GM19438 (cell line): ENCODE data around the gene ZBTB40.

Source experiments
- ATAC-seq: cut with Tn5 transposase; IDR thresholded peaks from one replicate; pipeline ENCODE4 v1.9.1; 2021; ENCODE audit warnings: low read depth; ENCODE audit not compliant: unreplicated experiment

Gene ZBTB40

GRCh38 chr1:22526098-22526497, 74.4 kb downstream of the ZBTB40 start:
- ATAC-seq: no peak

DNA sequence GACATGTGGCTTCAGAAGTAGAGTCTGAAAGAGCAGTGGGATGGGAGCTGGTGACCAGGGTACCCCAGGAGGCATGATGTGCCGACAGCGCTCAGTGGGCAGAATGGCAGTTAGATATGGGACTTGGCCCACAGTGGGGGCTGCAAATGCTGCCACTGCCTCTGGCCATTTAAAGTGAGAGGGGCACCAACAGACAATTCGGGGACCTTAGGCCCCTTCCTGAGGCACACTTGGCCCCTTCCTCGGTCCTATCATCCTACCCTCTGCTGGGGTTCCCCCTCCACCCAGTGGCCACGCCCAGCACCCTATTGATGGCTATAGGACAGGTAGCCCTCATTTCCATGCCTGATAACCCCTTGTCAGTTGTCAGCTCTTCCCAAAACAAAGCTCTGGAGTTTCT, 75.0 kb downstream of the ZBTB40 start:
- no peak for ATAC-seq

DNA sequence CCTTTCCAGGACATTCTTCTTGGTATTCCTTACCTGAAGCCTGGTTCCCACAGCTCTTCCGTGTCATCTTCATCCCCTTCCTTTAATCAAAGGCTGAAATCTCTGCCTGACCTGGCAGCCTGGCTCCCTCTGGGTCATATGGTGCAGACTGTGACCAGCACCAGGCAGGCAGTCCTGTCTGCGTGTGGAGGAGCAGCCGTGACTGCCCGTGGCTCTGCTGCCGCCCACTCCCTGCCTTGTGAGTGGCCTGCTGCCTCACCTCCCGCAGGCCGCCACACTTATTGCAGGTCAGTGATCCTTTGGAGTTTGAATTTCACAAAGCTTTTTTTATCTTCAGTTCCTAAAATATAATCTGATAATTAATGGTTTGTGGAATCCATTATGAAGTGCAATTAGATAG, 75.5 kb downstream of the ZBTB40 start:
- ATAC-seq: no peak

- ATAC-seq: no peak
These were observed 76.1 kb downstream of the ZBTB40 start for GRCh38 chr1:22527555-22528296.

DNA sequence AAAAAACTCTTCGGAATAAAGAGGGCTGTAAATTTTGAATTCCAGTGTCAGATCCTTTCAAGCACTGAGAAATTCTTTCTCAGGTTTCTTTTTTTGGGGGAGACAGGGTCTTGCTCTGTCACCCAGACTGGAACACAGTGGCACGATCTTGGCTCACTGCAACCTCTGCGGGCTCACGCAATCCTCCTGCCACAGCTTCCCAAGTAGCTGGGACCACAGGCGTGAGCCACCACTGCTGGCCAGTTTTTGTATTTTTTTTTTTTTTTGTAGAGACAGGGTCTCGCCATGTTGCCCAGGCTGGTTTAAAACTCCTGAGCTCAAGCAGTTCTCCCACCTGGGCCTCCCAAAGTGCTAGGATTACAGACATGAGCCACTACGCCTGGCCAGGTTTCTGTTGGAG, 76.8 kb downstream of the ZBTB40 start:
- ATAC-seq: no peak

- no peak for ATAC-seq
These were observed 78.4 kb downstream of the ZBTB40 start for GRCh38 chr1:22529901-22530621.

DNA sequence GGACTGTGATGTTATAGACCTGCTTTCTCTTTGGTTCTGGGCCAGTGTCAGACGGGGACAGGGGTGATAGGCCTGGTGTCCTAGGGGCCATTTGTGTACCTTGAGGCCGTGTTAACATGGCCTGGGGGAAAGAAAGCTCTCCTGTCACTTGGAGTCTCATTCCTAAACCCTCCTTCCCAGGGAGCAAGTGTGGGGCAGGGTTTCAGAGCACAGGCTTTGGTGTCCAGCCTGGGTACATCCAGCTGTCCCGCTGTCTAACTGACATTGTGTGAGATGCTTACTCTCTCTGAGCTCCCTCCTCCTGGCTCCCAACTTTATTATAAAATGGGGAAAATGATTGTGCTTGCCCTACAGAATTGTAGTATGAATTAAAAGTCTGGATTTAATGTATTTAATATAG, 79.1 kb downstream of the ZBTB40 start:
- ATAC-seq: no peak

- no peak for ATAC-seq
These were observed 79.6 kb downstream of the ZBTB40 start for GRCh38 chr1:22531251-22531650.

GRCh38 chr1:22533244-22533895, 81.7 kb downstream of the ZBTB40 start:
- no peak for ATAC-seq

DNA sequence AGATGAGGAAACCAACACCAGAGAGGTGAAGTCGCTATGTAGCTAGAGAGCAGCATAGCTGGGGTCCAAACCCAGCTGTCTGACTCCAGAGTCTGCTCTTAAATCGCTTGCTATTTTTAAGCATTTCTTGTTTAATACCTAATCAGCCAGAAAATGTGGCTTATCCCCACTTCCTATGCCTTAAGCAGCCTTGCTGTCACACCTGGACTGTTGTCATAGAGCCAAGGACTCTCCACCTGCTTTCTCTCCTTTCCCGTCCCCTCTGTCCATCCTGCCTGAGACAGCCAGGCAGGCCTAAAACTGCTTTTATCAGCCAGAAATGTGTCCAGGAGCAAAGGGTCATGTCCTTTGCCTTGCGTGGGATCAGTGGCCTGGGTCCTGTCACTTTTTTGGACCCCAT, 83.3 kb downstream of the ZBTB40 start:
- no peak for ATAC-seq

GRCh38 chr1:22535399-22535798, 83.7 kb downstream of the ZBTB40 start:
- no peak for ATAC-seq

- no peak for ATAC-seq
These were observed 84.9 kb downstream of the ZBTB40 start for GRCh38 chr1:22536506-22536905.

GRCh38 chr1:22537441-22538139, 85.9 kb downstream of the ZBTB40 start:
- no peak for ATAC-seq

GRCh38 chr1:22539510-22540118, 88.0 kb downstream of the ZBTB40 start:
- ATAC-seq: no peak

DNA sequence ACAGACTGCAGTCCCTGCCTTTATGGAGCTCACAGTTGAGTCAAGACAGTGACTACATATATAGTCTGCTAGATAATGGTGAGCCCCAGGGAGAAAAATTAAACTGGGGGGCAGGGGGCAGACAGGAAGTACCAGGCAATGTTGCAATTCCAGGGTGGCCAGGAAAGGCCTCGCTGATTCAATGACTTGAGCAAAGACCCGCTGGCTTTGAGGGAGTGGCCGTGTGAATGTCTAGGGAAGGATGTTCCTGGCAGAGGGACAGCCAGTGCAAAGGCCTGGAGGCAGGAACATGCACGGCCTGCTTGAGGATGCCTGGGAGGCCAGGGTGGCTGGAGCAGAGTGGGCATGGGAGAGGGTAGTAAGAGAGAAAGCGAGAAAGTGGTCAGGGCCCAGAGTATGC, 88.7 kb downstream of the ZBTB40 start:
- no peak for ATAC-seq

DNA sequence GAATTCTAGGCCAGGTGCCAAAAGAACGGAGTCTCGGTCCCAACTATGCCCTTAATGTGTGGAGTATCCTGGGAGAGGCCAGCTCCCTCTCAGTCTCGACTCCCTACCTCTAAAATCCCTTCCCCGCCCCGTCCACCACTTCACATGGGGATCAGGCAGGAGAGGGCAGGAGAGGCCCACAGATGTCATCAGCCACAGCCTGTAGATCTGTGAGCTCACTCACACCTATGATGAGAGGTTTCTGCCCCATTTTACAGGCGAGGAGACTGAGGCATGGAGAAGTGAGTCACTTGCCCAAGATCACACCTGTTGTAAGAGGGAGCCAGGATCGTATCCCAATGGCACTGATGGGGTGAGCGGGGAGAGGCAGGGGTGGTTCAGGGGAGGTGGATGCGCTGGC, 91.2 kb downstream of the ZBTB40 start:
- ATAC-seq: no peak

- no peak for ATAC-seq
These were observed 92.0 kb downstream of the ZBTB40 start for GRCh38 chr1:22543679-22544078.

GRCh38 chr1:22544606-22545005, 93.0 kb downstream of the ZBTB40 start:
- ATAC-seq: no peak

DNA sequence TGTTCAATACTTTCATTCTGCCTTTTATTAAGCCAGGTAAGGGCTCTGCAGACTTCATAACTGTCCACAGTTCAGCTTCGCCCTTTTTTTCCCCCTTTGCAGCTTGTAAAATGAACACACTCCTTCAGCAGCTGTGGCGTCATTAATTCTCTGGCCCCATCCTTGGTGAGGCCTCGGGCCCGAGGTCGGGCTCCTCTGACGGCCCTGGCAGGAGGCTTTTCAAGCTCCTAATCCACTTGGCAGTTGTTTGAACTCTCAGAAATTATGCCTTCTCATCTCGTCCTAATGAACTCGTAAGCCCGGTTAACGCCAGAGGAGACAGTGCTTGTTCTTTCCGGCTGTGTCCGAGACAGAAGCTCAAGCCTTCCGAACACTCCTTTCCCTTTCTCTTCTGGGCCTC, 93.5 kb downstream of the ZBTB40 start:
- no peak for ATAC-seq

- no peak for ATAC-seq
These were observed 95.7 kb downstream of the ZBTB40 start for GRCh38 chr1:22547186-22547817.
